T-helper 1 cell treated with Interleukin-12 subunit alpha and Interleukin-12 subunit beta and Interleukin-4 antibody, amounts not matched to agents 30 μg/mL and 1 μg/mL, for 36 hours (primary cell): ENCODE results near the gene CEACAM20.
"Not testable (repeated sequence)": the region's sequence is repeated elsewhere in the genome, so short reads cannot be mapped to it uniquely, and the experiment has no call there.

Experiments
- H3K27ac Mint-ChIP-seq: one replicate; pipeline ENCODE4 v1.8.0; 2021; ENCODE audit warnings: mild to moderate bottlenecking, mixed read lengths
- H3K27me3 Mint-ChIP-seq: one replicate; pipeline ENCODE4 v1.8.0; 2021; ENCODE audit warnings: low read depth, mixed read lengths
- H3K36me3 Mint-ChIP-seq: one replicate; pipeline ENCODE4 v1.8.0; 2021; ENCODE audit warnings: low read depth, mixed read lengths
- H3K4me1 Mint-ChIP-seq: one replicate; pipeline ENCODE4 v1.8.0; 2021; ENCODE audit warnings: low read depth, mixed read lengths
- H3K4me3 Mint-ChIP-seq: one replicate; pipeline ENCODE4 v1.8.0; 2021; ENCODE audit warnings: mild to moderate bottlenecking, moderate library complexity, mixed read lengths
- H3K9me3 Mint-ChIP-seq: one replicate; pipeline ENCODE4 v1.8.0; 2021; ENCODE audit warnings: mixed read lengths

Gene CEACAM20

DNA sequence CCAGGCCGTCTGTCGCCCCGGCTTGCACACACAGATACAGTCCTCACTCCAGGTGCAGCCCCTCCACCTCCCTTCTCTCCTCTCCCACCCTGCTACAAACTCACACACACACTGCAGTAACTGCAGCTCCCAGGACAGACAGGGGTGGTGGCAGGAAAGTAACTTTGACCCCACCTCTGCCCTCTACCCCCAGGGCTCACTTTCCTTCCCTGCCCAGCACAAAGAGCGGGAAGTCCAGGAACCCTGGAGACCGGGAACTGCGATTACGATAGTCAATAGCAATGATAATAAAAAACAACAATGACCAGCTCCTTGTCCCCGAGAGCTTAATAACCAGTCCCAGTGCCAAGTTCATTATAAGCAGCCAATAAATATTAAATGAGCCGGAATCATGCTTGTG is at the start of gene CEACAM20:
Gene CEACAM20, minus strand, starts transcription at position 140 of the 400 bp plus-strand sequence. CDS start 166 bp downstream, outside the sequence.
- H3K36me3 Mint-ChIP-seq = peaks cover 3% of the 10 kb centered on the region
- no peak within 1 kb of the TSS for H3K27ac Mint-ChIP-seq
- no peak within 1 kb of the TSS for H3K4me3 Mint-ChIP-seq
- H3K4me1 Mint-ChIP-seq = no peaks in the 10 kb centered on the region
- no peaks in the 10 kb centered on the region for H3K27me3 Mint-ChIP-seq
- H3K9me3 Mint-ChIP-seq = peaks cover 45% of the 10 kb centered on the region

DNA sequence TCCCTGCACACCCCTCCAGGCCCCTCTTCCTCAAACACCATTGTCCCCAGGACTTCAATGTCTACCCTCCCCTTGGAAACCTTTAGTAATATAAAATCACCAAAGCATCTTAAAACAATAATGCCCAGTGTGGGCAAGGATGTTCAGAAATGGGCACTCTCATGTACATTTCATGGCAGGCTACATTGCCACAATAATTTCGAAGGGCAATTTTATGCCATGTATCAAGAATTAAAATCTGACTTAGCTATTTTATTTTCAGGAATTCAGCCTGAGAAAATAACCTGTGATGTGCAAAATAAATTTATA is 48.0 kb upstream of the CEACAM20 start:
- Mint-ChIP-seq H3K4me3 (no peak overlapping the region), H3K9me3 (peaks cover 12% of the 10 kb centered on the region), H3K27me3 (no peaks in the 10 kb centered on the region), H3K4me1 (no peaks in the 10 kb centered on the region), H3K27ac (no peak overlapping the region), H3K36me3 (no peaks in the 10 kb centered on the region)

DNA sequence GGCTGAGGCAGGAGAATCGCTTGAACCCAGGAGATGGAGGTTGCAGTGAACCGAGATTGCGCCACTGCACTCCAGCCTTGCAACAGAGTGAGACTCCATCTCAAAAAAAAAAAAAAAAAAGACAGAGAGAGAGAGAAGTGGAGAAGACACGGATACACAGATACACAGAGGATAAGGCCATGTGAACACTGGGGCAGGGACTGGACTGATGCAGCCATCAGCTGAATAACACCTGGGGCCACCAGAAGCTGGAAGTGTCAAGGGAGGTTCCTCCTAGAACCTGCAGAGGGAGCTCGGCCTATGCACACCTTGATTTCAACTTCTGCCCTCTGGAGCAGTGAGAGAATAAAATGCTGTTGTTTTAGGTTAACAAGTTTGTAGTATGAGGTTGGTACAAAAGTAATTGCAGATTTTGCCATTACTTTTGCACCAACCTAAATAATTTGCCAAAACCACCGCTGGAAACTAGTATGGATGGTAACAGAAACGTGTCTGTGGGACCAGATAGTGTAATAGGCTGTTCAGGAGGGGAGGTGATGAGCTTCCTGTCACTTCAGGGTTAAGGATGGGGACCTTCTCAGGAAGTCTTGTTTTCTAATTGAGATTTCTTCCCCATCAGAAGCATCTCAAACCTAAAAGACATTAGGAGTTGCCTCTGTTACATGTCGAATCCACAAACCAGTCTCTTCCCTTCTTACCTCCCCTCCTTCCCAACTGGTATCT is 47.5 kb upstream of the CEACAM20 start:
- Mint-ChIP-seq H3K27me3 (no peaks in the 10 kb centered on the region), H3K27ac (no peak overlapping the region), H3K9me3 (peaks cover 12% of the 10 kb centered on the region), H3K36me3 (no peaks in the 10 kb centered on the region), H3K4me3 (no peak overlapping the region), H3K4me1 (no peaks in the 10 kb centered on the region)

DNA sequence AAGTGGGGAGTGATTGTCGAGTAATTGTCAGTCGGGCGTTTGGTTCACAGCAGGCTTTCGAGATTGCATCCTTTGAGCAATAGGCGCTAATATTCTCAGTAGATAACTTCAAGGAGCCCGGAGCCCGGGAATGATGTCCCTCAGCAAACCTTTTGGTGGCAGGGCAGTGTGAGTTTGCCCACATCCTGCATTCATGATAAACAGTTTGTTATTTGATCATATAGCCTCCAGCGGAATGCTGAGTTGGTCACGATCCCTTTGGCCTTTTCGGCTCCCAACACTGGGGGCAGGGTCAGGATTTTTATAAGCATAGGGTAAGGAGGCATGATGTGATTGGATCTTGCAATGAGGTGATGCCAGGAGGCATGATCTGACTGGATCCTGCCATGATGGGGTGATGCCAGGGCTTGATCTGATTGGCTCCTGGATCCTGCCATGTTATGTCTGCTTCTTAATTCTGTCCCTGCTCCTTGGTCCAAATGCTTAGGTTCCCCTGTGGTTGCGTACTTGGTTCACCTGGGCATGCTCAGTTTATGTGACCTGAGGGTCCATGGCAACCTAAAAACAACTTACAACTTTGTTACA is 45.7 kb upstream of the CEACAM20 start:
- Mint-ChIP-seq H3K27ac (no peak overlapping the region), H3K27me3 (no peaks in the 10 kb centered on the region), H3K4me3 (no peak overlapping the region), H3K4me1 (no peaks in the 10 kb centered on the region), H3K9me3 (peaks cover 7% of the 10 kb centered on the region), H3K36me3 (no peaks in the 10 kb centered on the region)

DNA sequence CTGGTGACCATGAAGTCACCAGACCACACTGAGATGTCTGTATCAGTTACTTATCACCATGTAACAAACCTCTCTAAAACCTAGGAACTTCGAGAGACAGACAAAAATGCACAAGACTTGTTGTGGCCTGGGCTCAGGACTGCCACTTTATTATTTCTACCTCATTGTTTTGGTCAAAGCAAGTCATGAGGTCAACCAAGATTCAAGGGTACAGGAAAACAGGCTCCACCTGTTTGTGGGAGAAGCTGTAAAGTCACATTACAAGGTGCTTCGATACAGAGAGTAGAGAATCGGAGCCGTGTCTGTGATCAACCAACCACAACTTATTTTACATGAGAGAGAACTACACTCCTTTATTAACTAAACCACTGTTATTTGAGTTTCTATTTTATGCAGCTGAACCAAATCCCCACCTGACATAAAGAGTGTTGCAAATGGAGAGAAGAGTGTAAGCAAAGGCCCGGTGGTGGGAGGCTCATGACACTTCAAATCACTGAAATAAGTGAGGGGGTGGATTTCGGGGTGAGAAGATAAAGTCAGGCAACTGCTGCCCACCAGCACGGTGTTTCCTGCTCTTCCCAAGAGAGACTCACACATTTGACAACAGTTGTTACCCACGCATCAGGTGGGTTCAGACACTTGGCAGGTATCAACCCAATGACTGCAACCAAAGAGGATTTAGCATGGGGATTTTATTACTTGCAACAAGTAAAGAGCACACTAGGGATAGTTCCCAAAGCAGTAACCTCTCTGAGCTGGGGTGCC is 44.9 kb upstream of the CEACAM20 start:
- Mint-ChIP-seq H3K27me3 (no peaks in the 10 kb centered on the region), H3K36me3 (no peaks in the 10 kb centered on the region), H3K4me1 (no peaks in the 10 kb centered on the region), H3K27ac (no peak overlapping the region), H3K9me3 (peaks cover 7% of the 10 kb centered on the region), H3K4me3 (no peak overlapping the region)

DNA sequence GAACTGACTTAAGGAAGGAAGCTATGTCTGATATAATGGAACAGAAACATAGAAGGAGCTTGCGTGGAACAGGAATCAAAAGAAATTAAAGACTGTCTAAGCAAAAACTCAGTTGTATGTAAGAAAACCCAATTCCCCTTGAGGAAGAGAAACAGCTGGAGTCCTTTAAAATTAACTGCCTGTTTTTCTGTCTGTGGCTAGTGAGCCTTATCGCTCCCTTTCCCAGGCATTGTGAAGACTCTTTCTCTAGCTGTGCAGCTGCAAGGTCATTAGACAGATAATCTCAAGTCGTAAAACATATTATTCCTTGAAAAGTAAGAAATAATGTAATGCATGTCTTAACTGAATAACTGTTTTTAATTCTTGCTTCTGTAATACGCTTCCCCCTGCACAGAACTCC is 44.2 kb upstream of the CEACAM20 start:
- Mint-ChIP-seq H3K4me1 (no peaks in the 10 kb centered on the region), H3K4me3 (no peak overlapping the region), H3K36me3 (no peaks in the 10 kb centered on the region), H3K9me3 (peaks cover 6% of the 10 kb centered on the region), H3K27ac (no peak overlapping the region), H3K27me3 (no peaks in the 10 kb centered on the region)

DNA sequence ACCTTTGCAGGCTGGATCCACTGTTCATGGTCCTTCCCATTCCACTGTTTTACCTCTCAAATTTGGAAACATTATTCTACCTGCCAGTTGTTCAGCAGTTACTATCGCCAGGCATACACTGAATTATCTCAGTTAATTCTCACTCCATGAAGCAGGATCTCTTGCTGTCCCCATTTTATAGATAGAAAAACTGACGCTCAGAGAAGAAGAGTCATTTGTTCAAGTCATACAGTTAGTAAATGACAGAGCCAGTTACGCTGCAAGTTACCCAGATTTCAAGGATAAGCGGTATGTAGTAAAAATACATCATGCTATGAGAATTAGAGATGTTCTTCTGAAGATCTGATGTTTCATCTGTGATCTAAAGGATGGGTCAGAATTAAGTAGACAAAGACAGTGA is 43.7 kb upstream of the CEACAM20 start:
- H3K27me3 Mint-ChIP-seq = no peaks in the 10 kb centered on the region
- H3K4me3 Mint-ChIP-seq = no peak overlapping the region

DNA sequence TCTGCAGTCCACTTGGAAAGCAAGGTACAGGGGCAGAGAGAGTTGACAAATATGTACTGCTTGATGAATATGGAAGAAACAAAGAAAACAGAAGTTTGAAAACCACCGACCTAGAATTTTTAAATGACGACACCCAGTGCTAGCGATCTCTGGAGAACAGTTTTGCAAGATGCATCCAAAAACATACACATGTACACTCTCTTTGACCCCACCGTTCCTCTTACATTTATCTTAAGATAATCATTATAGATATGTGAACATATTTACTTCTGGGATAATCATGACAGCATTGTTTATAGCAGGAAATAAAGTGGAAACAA is 43.1 kb upstream of the CEACAM20 start:
- H3K36me3 Mint-ChIP-seq = no peaks in the 10 kb centered on the region
- H3K9me3 Mint-ChIP-seq = no peaks in the 10 kb centered on the region
- no peaks in the 10 kb centered on the region for H3K27me3 Mint-ChIP-seq
- H3K27ac Mint-ChIP-seq = no peak overlapping the region
- H3K4me3 Mint-ChIP-seq = no peak overlapping the region
- H3K4me1 Mint-ChIP-seq = no peaks in the 10 kb centered on the region

More for the DNA sequence above, 43.7 kb upstream of the CEACAM20 start:
- H3K27ac Mint-ChIP-seq = no peak overlapping the region
- H3K9me3 Mint-ChIP-seq = peaks cover 1% of the 10 kb centered on the region
- no peaks in the 10 kb centered on the region for H3K4me1 Mint-ChIP-seq
- H3K36me3 Mint-ChIP-seq = no peaks in the 10 kb centered on the region

DNA sequence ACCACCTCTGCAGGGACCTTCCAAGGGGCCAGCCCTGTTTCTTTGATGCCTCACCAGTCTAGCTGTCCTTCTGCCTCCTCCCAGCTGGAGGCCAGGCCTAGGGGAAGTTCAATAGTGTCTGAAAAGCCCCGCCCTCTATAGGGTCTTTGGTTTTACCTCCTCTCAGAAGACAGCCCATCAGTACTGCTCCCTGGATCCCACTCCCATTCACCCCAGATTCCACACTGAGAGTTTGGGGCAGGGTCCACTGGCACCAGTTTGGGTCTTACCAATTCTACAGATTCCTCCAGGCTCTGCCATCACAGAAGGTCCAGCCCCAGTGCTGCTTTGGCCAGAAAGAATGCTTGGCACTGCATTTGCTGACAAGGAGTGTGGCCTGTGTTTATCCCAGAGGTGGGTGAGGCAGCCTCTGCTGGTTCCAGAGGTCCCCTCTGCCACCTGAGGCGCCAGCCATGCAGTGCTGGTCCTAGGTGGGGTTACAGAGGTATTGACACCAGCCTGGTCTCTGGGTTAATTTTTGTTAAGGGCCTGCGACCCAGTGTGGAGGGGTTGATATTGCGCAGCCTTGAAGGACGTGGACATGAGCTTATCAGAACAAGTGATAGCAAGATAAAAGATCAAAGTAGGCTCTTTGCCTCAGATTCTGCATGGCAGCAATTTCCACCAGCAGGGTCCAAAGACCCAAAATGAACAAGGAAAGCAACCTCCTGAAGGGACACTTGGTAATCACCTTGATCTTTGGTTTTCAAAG is 42.5 kb upstream of the CEACAM20 start:
- Mint-ChIP-seq H3K36me3 (no peaks in the 10 kb centered on the region), H3K9me3 (no peaks in the 10 kb centered on the region), H3K27me3 (no peaks in the 10 kb centered on the region), H3K27ac (no peak overlapping the region), H3K4me1 (no peaks in the 10 kb centered on the region), H3K4me3 (no peak overlapping the region)

DNA sequence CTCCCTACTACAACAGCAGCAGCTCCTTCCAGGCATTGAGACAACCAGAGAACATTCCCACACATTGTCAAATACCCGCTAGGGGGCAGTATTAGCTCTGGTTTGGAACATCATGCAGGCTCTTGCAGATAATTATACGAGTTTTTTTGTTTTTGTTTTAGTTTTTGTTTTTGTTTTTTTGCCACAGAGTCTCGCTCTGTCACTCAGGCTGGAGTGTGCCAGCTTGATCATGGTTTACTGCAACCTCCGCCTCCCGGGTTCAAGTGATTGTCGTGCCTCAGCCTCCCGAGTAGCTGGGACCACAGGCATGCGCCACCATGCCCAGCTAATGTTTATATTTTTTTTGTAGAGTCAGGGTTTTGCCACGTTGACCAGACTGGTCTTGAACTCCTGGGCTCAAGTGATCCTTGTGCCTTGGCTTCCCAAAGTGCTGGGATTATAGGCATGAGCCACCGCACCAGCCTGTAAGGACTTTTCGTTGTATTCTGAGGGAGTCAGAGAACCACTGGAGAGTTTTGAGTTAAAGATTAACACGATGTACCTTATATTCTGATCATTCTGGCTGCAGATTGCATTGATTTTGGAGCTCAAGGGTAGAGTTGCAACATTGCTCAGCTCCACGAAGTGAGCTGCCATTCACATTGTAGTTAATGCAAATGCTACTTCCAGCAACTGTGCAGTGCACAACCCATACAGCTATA is 41.7 kb upstream of the CEACAM20 start:
- H3K36me3 Mint-ChIP-seq = no peaks in the 10 kb centered on the region
- no peak overlapping the region for H3K27ac Mint-ChIP-seq
- no peaks in the 10 kb centered on the region for H3K9me3 Mint-ChIP-seq
- H3K27me3 Mint-ChIP-seq = no peaks in the 10 kb centered on the region
- no peaks in the 10 kb centered on the region for H3K4me1 Mint-ChIP-seq
- no peak overlapping the region for H3K4me3 Mint-ChIP-seq

DNA sequence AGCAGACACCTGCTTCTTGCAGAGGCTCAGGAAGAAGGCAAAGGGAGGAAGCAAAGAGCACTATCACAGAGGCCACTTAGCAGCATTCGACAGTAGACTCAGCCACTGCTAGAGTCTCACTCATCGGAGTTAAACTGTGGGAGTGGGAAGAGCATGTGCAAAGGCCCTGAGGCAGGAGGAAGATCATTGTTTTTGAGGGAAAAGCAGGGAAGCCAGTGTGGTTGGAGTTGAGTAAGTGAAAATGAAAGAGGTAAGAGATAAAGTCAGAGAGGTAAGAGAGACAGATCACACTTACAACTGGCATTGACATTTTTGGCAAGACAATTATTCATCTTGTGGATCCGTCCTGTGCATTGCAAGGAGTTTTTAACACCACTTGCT is 41.1 kb upstream of the CEACAM20 start:
- Mint-ChIP-seq H3K27ac (no peak overlapping the region), H3K36me3 (no peaks in the 10 kb centered on the region), H3K9me3 (no peaks in the 10 kb centered on the region), H3K4me1 (no peaks in the 10 kb centered on the region), H3K27me3 (no peaks in the 10 kb centered on the region), H3K4me3 (no peak overlapping the region)

DNA sequence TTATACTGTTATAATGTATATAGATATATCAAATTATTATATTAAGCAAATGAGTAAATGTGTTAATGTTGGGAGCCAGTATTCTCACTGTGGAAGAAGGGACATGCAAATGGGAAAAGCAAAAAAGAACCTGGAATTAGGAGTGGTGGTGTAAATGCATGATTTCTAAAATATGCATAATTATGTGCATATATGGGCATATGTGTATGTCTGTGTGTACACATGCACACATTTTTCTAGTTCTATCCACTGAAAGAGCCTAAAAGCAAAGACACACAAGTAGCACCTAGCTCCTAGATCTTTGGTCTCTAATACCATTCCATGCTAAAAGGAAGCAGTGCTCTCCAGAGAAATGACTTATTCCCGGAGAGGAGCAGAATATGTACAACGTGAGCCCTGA is 38.3 kb upstream of the CEACAM20 start:
- H3K36me3 Mint-ChIP-seq = no peaks in the 10 kb centered on the region
- H3K9me3 Mint-ChIP-seq = no peaks in the 10 kb centered on the region
- H3K27me3 Mint-ChIP-seq = no peaks in the 10 kb centered on the region
- no peak overlapping the region for H3K27ac Mint-ChIP-seq
- no peaks in the 10 kb centered on the region for H3K4me1 Mint-ChIP-seq
- no peak overlapping the region for H3K4me3 Mint-ChIP-seq

DNA sequence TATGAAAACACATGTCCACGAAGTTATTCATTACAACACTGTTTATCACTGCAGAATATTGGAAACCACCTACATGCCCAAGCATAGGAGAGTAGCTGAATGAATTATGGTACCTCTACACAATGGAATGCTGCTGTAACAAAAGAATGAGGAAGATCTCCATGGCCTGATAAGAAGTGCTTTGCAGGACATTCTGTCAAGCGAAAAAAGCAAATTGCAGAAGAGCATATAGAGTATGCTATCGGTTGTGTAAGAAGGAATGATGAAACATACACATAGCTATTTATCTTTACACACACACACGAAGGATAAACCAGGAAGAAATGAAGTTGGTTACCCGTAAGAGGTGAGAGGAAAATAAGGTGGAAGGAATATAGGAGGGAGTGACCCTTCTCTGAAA is 37.5 kb upstream of the CEACAM20 start:
- Mint-ChIP-seq H3K4me3 (no peak overlapping the region), H3K9me3 (no peaks in the 10 kb centered on the region), H3K36me3 (no peaks in the 10 kb centered on the region), H3K27me3 (no peaks in the 10 kb centered on the region), H3K27ac (no peak overlapping the region), H3K4me1 (no peaks in the 10 kb centered on the region)

DNA sequence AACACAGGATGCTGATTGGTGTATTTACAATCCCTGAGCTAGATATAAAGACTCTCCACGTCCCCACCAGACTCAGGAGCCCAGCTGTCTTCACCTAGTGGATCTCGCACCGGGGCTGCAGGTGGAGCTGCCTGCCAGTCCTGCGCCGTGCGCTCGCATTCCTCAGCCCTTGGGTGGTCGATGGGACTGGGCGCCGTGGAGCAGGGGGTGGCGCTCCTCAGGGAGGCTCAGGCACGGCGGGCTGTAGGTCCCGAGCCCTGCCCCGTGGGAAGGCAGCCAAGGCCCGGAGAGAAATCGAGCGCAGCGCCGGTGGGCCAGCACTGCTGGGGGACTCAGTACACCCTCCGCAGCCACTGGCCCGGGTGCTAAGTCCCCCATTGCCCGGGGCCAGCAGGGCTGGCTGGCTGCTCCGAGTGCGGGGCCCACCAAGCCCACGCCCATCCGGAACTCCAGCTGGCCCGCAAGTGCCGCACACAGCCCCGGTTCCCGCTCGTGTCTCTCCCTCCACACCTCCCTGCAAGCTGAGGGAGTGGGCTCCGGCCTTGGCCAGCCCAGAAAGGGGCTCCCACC is 33.7 kb upstream of the CEACAM20 start:
- H3K27ac Mint-ChIP-seq, H3K4me3 Mint-ChIP-seq, H3K9me3 Mint-ChIP-seq, H3K27me3 Mint-ChIP-seq, H3K36me3 Mint-ChIP-seq, H3K4me1 Mint-ChIP-seq: not testable (repeated sequence)
